Lower leg skin (tissue), 4 donors: ENCODE data around the gene NCOR1. TPM values are rescaled to one million over a fixed set of nuclear protein-coding genes. Genes with fewer than 3 reads are reported as not detected.

Experiments used
- DNase-seq, 2 donors: peaks; one replicate each; pipeline ENCODE4 v3.0.0-alpha.2; 2019; ENCODE audit warnings: low spot score in 2 of 2
- H3K4me3 ChIP-seq: fragments of 200-600 bp; sonication (generic); 2 replicates; pipeline ENCODE4 v1.5.1; 2017; ENCODE audit warnings: mild to moderate bottlenecking, low read depth; ENCODE audit not compliant: poor library complexity, severe bottlenecking
- CTCF ChIP-seq, 3 donors: fragments of 450-650 bp; IDR thresholded peaks; one replicate each; pipeline ENCODE4 v1.5.1; 2016; ENCODE audit warnings: antibody characterized with exemption in 3 of 3, mild to moderate bottlenecking in 3 of 3, moderate library complexity in 2 of 3
- POLR2A ChIP-seq, 2 donors: fragments of 450-650 bp; IDR thresholded peaks; one replicate each; pipeline ENCODE4 v1.6.1; 2016 to 2017; ENCODE audit warnings: antibody characterized with exemption in 2 of 2, mild to moderate bottlenecking in 1 of 2, moderate library complexity in 1 of 2
- WGBS, 2 donors: methylation state at CpG; one replicate each; pipeline ENCODE4 v1.1.5; 2018; 5-methylcytosine and 5-hydroxymethylcytosine counted together
- intact Hi-C: fragments of 100-400 bp; cut with DNase I; formaldehyde crosslinking; loops from one replicate; pipeline ENCODE4 v1.15.0; 2023; ENCODE audit warnings: low total_unique reads
- total RNA-seq, 4 donors: library from RNA; depleted of rRNA; stranded (reverse); fragments of >200 nt; gene quantifications; one replicate each; pipeline ENCODE4 v1.1.0, GENCODE V29; 2016

NCOR1 gene
- 100 to 1,000 TPM in 3 of 4 donors, 10 to 100 TPM in 1; 84.2 to 161 (median 115) TPM for total RNA-seq

GRCh38 chr17:16215273-16215964, at the start of gene NCOR1:
TSS of gene NCOR1 (minus strand) at chr17:16215534. CDS start at chr17:16194569, 20,965 bp downstream.
- peak within 1 kb of the TSS; percentile 98 for H3K4me3 ChIP-seq
- intact Hi-C loops, result no loop called here
- peak; percentile 88 to 98 for DNase-seq
- TF ChIP-seq POLR2A (IDR thresholded peaks at IDR 0.05) (peak in 1 of 2 donors; percentile 34), CTCF (IDR thresholded peaks at IDR 0.05) (no peak)
- WGBS, 2 donors, result 0 to 1% methylated on average over 27 to 56 of the region's 82 CpGs

- TF ChIP-seq CTCF (IDR thresholded peaks at IDR 0.05) (no peak), POLR2A (IDR thresholded peaks at IDR 0.05) (no peak)
- 93% methylated on average over 4 of the region's 4 CpGs for WGBS, 2 donors
- H3K4me3 ChIP-seq, result no peak overlapping the region
- intact Hi-C loops, result no loop called here
- no peak for DNase-seq
These were observed 46.9 kb upstream of the NCOR1 start for GRCh38 chr17:16262201-16262600.

GRCh38 chr17:16261049-16261448, 45.7 kb upstream of the NCOR1 start:
- TF ChIP-seq CTCF (IDR thresholded peaks at IDR 0.05), result no peak
- no peak for TF ChIP-seq POLR2A (IDR thresholded peaks at IDR 0.05)
- no peak overlapping the region for H3K4me3 ChIP-seq
- intact Hi-C loops, result no loop called here
- no peak for DNase-seq
- WGBS, 2 donors, result 91 to 100% methylated on average over 3 of the region's 3 CpGs

GRCh38 chr17:16259926-16260325, 44.6 kb upstream of the NCOR1 start:
- WGBS, 2 donors, result 94 to 100% methylated on average over 2 to 6 of the region's 6 CpGs
- intact Hi-C loops, result no loop called here
- no peak overlapping the region for H3K4me3 ChIP-seq
- no peak for DNase-seq
- no peak for TF ChIP-seq CTCF (IDR thresholded peaks at IDR 0.05)
- TF ChIP-seq POLR2A (IDR thresholded peaks at IDR 0.05), result no peak

- 80 to 93% methylated on average over 1 of the region's 1 CpG for WGBS, 2 donors
- no peak for DNase-seq
- TF ChIP-seq CTCF (IDR thresholded peaks at IDR 0.05) (no peak), POLR2A (IDR thresholded peaks at IDR 0.05) (no peak)
- H3K4me3 ChIP-seq, result no peak overlapping the region
- intact Hi-C loops, result no loop called here
These were observed 43.6 kb upstream of the NCOR1 start for GRCh38 chr17:16258901-16259300.

- intact Hi-C loops, result no loop called here
- no peak for DNase-seq
- no peak overlapping the region for H3K4me3 ChIP-seq
- TF ChIP-seq CTCF (IDR thresholded peaks at IDR 0.05) (no peak), POLR2A (IDR thresholded peaks at IDR 0.05) (no peak)
- WGBS, 2 donors, result 33 to 54% methylated on average over 4 of the region's 4 CpGs
These were observed 40.2 kb upstream of the NCOR1 start for GRCh38 chr17:16255481-16255921.
